Mesodermal cell (in vitro differentiated cells): ENCODE results near the gene SLC26A11. TPM values are rescaled to one million over a fixed set of nuclear protein-coding genes. Genes with fewer than 3 reads are reported as not detected.
A peak's percentile ranks its signal among the peaks of the same experiment; 100 is the strongest.

Experiments used
- H3K27ac ChIP-seq: 2 replicates; pipeline ENCODE4 v1.7.0; 2013; ENCODE audit warnings: mild to moderate bottlenecking, low read depth, low read length, moderate library complexity; ENCODE audit not compliant: severe bottlenecking
- H3K36me3 ChIP-seq: 2 replicates; pipeline ENCODE4 v1.7.1; 2013; ENCODE audit warnings: mild to moderate bottlenecking, low read length, moderate library complexity; ENCODE audit not compliant: control insufficient read depth, insufficient read depth
- H3K4me1 ChIP-seq: one replicate; pipeline ENCODE4 v1.7.1; 2013; ENCODE audit warnings: mild to moderate bottlenecking, low read length; ENCODE audit not compliant: insufficient read depth, control insufficient read depth, poor library complexity, severe bottlenecking
- H3K4me3 ChIP-seq: 2 replicates; pipeline ENCODE4 v1.7.0; 2013; ENCODE audit warnings: low read length, control low read depth, mild to moderate bottlenecking; ENCODE audit not compliant: insufficient read depth, poor library complexity, severe bottlenecking; ENCODE audit errors: extremely low read depth
- H3K9me3 ChIP-seq: 2 replicates; pipeline ENCODE4 v1.7.1; 2013; ENCODE audit warnings: mild to moderate bottlenecking, low read length, moderate library complexity; ENCODE audit not compliant: control insufficient read depth
- WGBS, 2 experiments: methylation state at CpG; one replicate each; pipeline ENCODE4 v1.1.5; 2013; ENCODE audit warnings: missing lambda C conversion rate in 2 of 2; ENCODE audit not compliant: insufficient coverage in 2 of 2; 5-methylcytosine and 5-hydroxymethylcytosine counted together
- polyA plus RNA-seq, 2 experiments: library from polyadenylated mRNA; stranded (reverse); fragments of 50-300 nt; gene quantifications; one replicate each; pipeline ENCODE4 v1.2.3, GENCODE V29; 2013

SLC26A11 gene
- 20.4 TPM for polyA plus RNA-seq (2013, experiment 1 of 2)
- polyA plus RNA-seq (2013, experiment 2 of 2): 15.6 TPM

- H3K27ac ChIP-seq: peak within 1 kb of the TSS; percentile 41
- peak within 1 kb of the TSS; percentile 89 for H3K4me3 ChIP-seq
- H3K36me3 ChIP-seq: peaks cover 43% of the 10 kb centered on the region
- peaks cover 12% of the 10 kb centered on the region for H3K4me1 ChIP-seq
- no peaks in the 10 kb centered on the region for H3K9me3 ChIP-seq
- 0 to 1% methylated on average over 42 to 53 of the region's 77 CpGs for WGBS, 2 experiments
These were observed at the start of gene SLC26A11, which contains the start of gene SGSH for GRCh38 chr17:80220054-80220735. TSS of gene SLC26A11 (plus strand) at chr17:80220427. CDS start at chr17:80221561, 1,134 bp downstream. TSS of gene SGSH (minus strand) at chr17:80220333. CDS start at chr17:80220313, 20 bp downstream.

GRCh38 chr17:80171681-80172080 lies 48.5 kb upstream of the SLC26A11 start:
- H3K9me3 ChIP-seq: no peaks in the 10 kb centered on the region
- H3K36me3 ChIP-seq: no peaks in the 10 kb centered on the region
- no peak overlapping the region for H3K4me3 ChIP-seq
- no peaks in the 10 kb centered on the region for H3K4me1 ChIP-seq
- no peak overlapping the region for H3K27ac ChIP-seq
- 87 to 98% methylated on average over 7 of the region's 7 CpGs for WGBS, 2 experiments

- Histone ChIP-seq H3K4me3 (no peak overlapping the region), H3K36me3 (no peaks in the 10 kb centered on the region), H3K27ac (no peak overlapping the region), H3K9me3 (no peaks in the 10 kb centered on the region), H3K4me1 (no peaks in the 10 kb centered on the region)
- 100% methylated on average over 2 of the region's 12 CpGs for WGBS, 2 experiments
These were observed 47.1 kb upstream of the SLC26A11 start for GRCh38 chr17:80173126-80173525.

DNA sequence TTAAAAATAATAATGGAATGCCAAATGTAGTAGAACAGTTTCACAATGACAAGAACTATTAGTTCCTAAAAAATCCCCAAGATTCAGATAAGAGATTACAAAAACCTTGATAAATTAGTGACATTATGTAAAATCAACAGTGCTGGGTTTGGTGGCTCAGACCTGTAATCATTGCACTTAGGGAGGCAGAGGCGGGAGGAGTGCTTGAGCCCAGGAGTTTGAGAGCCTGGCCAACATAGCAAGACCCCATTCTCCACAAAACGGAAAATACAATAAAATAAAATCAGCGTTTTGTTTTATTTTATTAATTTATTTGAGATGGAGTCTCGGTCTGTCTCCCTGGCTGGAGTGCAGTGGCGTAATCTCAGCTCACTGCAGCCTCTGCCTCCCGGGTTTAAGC lies 46.3 kb upstream of the SLC26A11 start:
- H3K36me3 ChIP-seq: no peaks in the 10 kb centered on the region
- no peaks in the 10 kb centered on the region for H3K4me1 ChIP-seq
- WGBS, 2 experiments: 60 to 100% methylated on average over 1 to 2 of the region's 6 CpGs
- no peak overlapping the region for H3K4me3 ChIP-seq
- no peaks in the 10 kb centered on the region for H3K9me3 ChIP-seq
- H3K27ac ChIP-seq: no peak overlapping the region

DNA sequence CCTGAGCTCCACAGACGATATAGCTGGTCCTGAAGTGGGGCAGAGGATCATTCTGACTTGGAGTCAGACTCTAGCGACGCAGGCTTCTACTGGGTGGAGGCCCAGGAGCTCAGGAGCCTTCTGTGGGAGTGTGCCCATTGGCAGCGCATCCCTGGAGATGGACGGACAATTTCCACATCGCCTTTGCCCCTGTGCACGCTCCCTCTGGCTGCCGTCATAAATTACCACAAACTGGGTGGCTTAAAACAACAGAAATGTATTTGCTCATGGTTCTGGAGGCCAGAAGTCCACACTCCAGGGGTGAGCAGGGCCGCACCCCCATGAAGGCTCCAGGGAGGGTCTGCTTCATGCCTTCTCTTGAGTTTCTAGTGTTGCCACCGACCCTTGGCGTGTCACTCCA lies 43.5 kb upstream of the SLC26A11 start:
- H3K27ac ChIP-seq: no peak overlapping the region
- no peaks in the 10 kb centered on the region for H3K36me3 ChIP-seq
- no peaks in the 10 kb centered on the region for H3K9me3 ChIP-seq
- 94 to 98% methylated on average over 9 to 11 of the region's 11 CpGs for WGBS, 2 experiments
- no peak overlapping the region for H3K4me3 ChIP-seq
- no peaks in the 10 kb centered on the region for H3K4me1 ChIP-seq

GRCh38 chr17:80177986-80178595 lies 42.1 kb upstream of the SLC26A11 start:
- no peaks in the 10 kb centered on the region for H3K9me3 ChIP-seq
- no peaks in the 10 kb centered on the region for H3K36me3 ChIP-seq
- H3K4me3 ChIP-seq: no peak overlapping the region
- H3K4me1 ChIP-seq: no peaks in the 10 kb centered on the region
- 87 to 92% methylated on average over 16 to 20 of the region's 21 CpGs for WGBS, 2 experiments
- H3K27ac ChIP-seq: no peak overlapping the region

DNA sequence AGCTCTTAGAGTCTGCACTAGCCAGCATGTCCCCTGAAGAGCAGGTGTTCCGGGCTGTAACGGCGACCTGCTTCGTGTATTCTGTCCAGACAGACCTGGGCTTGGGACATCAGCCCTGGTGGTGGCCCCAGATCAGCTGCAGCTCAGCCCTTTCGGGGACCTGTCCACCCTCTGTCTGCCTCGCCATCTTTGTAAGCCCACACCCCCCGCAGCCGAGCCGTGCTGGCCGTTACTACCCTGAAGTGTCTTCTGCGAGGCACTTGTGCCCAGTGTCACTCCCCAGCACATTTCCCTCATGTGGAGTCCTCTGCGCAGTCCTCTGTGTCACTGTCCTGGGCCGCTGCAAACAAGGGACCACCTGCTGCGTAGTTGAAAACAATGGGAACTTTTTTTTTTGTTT lies 40.0 kb upstream of the SLC26A11 start:
- no peaks in the 10 kb centered on the region for H3K9me3 ChIP-seq
- H3K4me3 ChIP-seq: no peak overlapping the region
- H3K36me3 ChIP-seq: no peaks in the 10 kb centered on the region
- no peak overlapping the region for H3K27ac ChIP-seq
- H3K4me1 ChIP-seq: no peaks in the 10 kb centered on the region
- WGBS, 2 experiments: 89 to 94% methylated on average over 13 to 14 of the region's 14 CpGs

DNA sequence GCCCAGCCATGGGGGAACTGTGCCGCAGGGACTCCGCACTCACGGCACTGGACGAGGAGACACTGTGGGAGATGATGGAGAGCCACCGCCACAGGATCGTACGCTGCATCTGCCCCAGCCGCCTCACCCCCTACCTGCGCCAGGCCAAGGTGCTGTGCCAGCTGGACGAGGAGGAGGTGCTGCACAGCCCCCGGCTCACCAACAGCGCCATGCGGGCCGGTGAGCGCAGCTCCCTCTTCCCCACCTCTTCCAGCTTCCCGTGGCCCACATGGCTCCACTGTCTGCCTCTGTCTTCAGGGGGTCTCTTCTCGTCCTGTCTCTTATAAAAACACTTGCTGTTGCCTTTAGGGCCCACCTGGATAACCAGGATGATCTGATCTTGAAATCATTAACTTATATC lies 38.8 kb upstream of the SLC26A11 start:
- no peak overlapping the region for H3K4me3 ChIP-seq
- no peaks in the 10 kb centered on the region for H3K9me3 ChIP-seq
- WGBS, 2 experiments: 90 to 93% methylated on average over 14 to 16 of the region's 17 CpGs
- H3K27ac ChIP-seq: no peak overlapping the region
- no peaks in the 10 kb centered on the region for H3K4me1 ChIP-seq
- H3K36me3 ChIP-seq: no peaks in the 10 kb centered on the region

- Histone ChIP-seq H3K27ac (no peak overlapping the region), H3K4me1 (no peaks in the 10 kb centered on the region), H3K36me3 (no peaks in the 10 kb centered on the region), H3K9me3 (no peaks in the 10 kb centered on the region), H3K4me3 (no peak overlapping the region)
- WGBS, 2 experiments: 89 to 95% methylated on average over 27 to 29 of the region's 30 CpGs
These were observed 37.9 kb upstream of the SLC26A11 start for GRCh38 chr17:80182118-80182844.

- Histone ChIP-seq H3K36me3 (no peaks in the 10 kb centered on the region), H3K4me1 (no peaks in the 10 kb centered on the region), H3K27ac (no peak overlapping the region), H3K4me3 (no peak overlapping the region), H3K9me3 (no peaks in the 10 kb centered on the region)
- WGBS, 2 experiments: 94 to 95% methylated on average over 9 to 10 of the region's 12 CpGs
These were observed 37.4 kb upstream of the SLC26A11 start for GRCh38 chr17:80182845-80183223.
